Measurements from ENCODE around the gene SPEG. TPM values are rescaled to one million over a fixed set of nuclear protein-coding genes. Genes with fewer than 3 reads are reported as not detected.

The SPEG gene
- total RNA-seq, 2 donors from 2014 or later: 23.1 to 29.8 TPM

GRCh38 chr2:219410390-219410789 lies 24.3 kb upstream of the SPEG start:
- peak; percentile 41 for DNase-seq
- no peak overlapping the region for H3K27ac ChIP-seq (ENCODE audit: low read depth, low read length)
- WGBS, 2 experiments (ENCODE audit: insufficient coverage in 1 of 2, insufficient read length in 1 of 2): 89 to 91% methylated on average over 7 to 8 of the region's 8 CpGs
- peaks cover 10% of the 10 kb centered on the region for H3K27me3 Mint-ChIP-seq (ENCODE audit: insufficient read depth)
- H3K27me3 ChIP-seq (ENCODE audit: control insufficient read depth, insufficient read depth, low read length, poor library complexity, severe bottlenecking): no peaks in the 10 kb centered on the region
- H3K27ac Mint-ChIP-seq: no peak overlapping the region
- peaks cover 6% of the 10 kb centered on the region for H3K9me3 ChIP-seq (ENCODE audit: control insufficient read depth, low read length)
- no peaks in the 10 kb centered on the region for H3K36me3 ChIP-seq (ENCODE audit: control insufficient read depth, insufficient read depth, low read length)
- TF ChIP-seq CTCF (conservative IDR thresholded peaks at IDR 0.05): no peak
- no peak overlapping the region for H3K4me3 ChIP-seq (ENCODE audit: low read length)
- no peak overlapping the region for H3K9ac ChIP-seq (ENCODE audit: extremely low read depth, low read length, poor library complexity, severe bottlenecking)
- peaks cover 9% of the 10 kb centered on the region for H3K9me3 Mint-ChIP-seq
- H3K4me1 Mint-ChIP-seq: no peaks in the 10 kb centered on the region
- H3K36me3 Mint-ChIP-seq (ENCODE audit: low read depth): no peaks in the 10 kb centered on the region
- no peaks in the 10 kb centered on the region for H3K4me1 ChIP-seq (ENCODE audit: control insufficient read depth, insufficient read depth, low read length)
- H3K4me3 Mint-ChIP-seq: no peak overlapping the region

- Histone ChIP-seq H3K36me3 (ENCODE audit: control insufficient read depth, insufficient read depth, low read length) (no peaks in the 10 kb centered on the region), H3K27me3 (ENCODE audit: control insufficient read depth, insufficient read depth, low read length, poor library complexity, severe bottlenecking) (no peaks in the 10 kb centered on the region), H3K9me3 (ENCODE audit: control insufficient read depth, low read length) (peaks cover 6% of the 10 kb centered on the region), H3K27ac (ENCODE audit: low read depth, low read length) (no peak overlapping the region), H3K9ac (ENCODE audit: extremely low read depth, low read length, poor library complexity, severe bottlenecking) (no peak overlapping the region), H3K4me3 (ENCODE audit: low read length) (no peak overlapping the region), H3K4me1 (ENCODE audit: control insufficient read depth, insufficient read depth, low read length) (no peaks in the 10 kb centered on the region)
- Mint-ChIP-seq H3K4me3 (no peak overlapping the region), H3K27ac (no peak overlapping the region), H3K36me3 (ENCODE audit: low read depth) (no peaks in the 10 kb centered on the region), H3K4me1 (no peaks in the 10 kb centered on the region), H3K9me3 (peaks cover 11% of the 10 kb centered on the region), H3K27me3 (ENCODE audit: insufficient read depth) (peaks cover 23% of the 10 kb centered on the region)
- no peak for DNase-seq
- 85 to 91% methylated on average over 3 to 4 of the region's 4 CpGs for WGBS, 2 experiments (ENCODE audit: insufficient coverage in 1 of 2, insufficient read length in 1 of 2)
- no peak for TF ChIP-seq CTCF (conservative IDR thresholded peaks at IDR 0.05)
Measured at GRCh38 chr2:219414857-219415256, 19.8 kb upstream of the SPEG start.

GRCh38 chr2:219415580-219416234 lies 18.9 kb upstream of the SPEG start:
- H3K36me3 ChIP-seq (ENCODE audit: control insufficient read depth, insufficient read depth, low read length): no peaks in the 10 kb centered on the region
- peaks cover 29% of the 10 kb centered on the region for H3K27me3 Mint-ChIP-seq (ENCODE audit: insufficient read depth)

More at GRCh38 chr2:219415580-219416234, 18.9 kb upstream of the SPEG start:
- H3K27ac Mint-ChIP-seq: no peak overlapping the region
- no peaks in the 10 kb centered on the region for H3K36me3 Mint-ChIP-seq (ENCODE audit: low read depth)
- peaks cover 6% of the 10 kb centered on the region for H3K9me3 ChIP-seq (ENCODE audit: control insufficient read depth, low read length)
- DNase-seq: no peak
- no peak overlapping the region for H3K9ac ChIP-seq (ENCODE audit: extremely low read depth, low read length, poor library complexity, severe bottlenecking)
- no peak for TF ChIP-seq CTCF (conservative IDR thresholded peaks at IDR 0.05)
- no peaks in the 10 kb centered on the region for H3K4me1 Mint-ChIP-seq
- 80 to 93% methylated on average over 3 to 5 of the region's 5 CpGs for WGBS, 2 experiments (ENCODE audit: insufficient coverage in 1 of 2, insufficient read length in 1 of 2)
- peaks cover 11% of the 10 kb centered on the region for H3K9me3 Mint-ChIP-seq
- H3K27me3 ChIP-seq (ENCODE audit: control insufficient read depth, insufficient read depth, low read length, poor library complexity, severe bottlenecking): no peaks in the 10 kb centered on the region
- no peak overlapping the region for H3K4me3 Mint-ChIP-seq
- H3K4me1 ChIP-seq (ENCODE audit: control insufficient read depth, insufficient read depth, low read length): no peaks in the 10 kb centered on the region
- H3K27ac ChIP-seq (ENCODE audit: low read depth, low read length): no peak overlapping the region
- H3K4me3 ChIP-seq (ENCODE audit: low read length): no peak overlapping the region
